HG02938 (cell line): ENCODE data around the gene ZNF487.
"Not testable (repeated sequence)": the region's sequence is repeated elsewhere in the genome, so short reads cannot be mapped to it uniquely, and the experiment has no call there.

ENCODE experiments used
- ATAC-seq: cut with Tn5 transposase; IDR thresholded peaks from one replicate; pipeline ENCODE4 v1.9.1; 2021; ENCODE audit warnings: mild to moderate bottlenecking, moderate library complexity; ENCODE audit not compliant: unreplicated experiment

The ZNF487 gene

DNA sequence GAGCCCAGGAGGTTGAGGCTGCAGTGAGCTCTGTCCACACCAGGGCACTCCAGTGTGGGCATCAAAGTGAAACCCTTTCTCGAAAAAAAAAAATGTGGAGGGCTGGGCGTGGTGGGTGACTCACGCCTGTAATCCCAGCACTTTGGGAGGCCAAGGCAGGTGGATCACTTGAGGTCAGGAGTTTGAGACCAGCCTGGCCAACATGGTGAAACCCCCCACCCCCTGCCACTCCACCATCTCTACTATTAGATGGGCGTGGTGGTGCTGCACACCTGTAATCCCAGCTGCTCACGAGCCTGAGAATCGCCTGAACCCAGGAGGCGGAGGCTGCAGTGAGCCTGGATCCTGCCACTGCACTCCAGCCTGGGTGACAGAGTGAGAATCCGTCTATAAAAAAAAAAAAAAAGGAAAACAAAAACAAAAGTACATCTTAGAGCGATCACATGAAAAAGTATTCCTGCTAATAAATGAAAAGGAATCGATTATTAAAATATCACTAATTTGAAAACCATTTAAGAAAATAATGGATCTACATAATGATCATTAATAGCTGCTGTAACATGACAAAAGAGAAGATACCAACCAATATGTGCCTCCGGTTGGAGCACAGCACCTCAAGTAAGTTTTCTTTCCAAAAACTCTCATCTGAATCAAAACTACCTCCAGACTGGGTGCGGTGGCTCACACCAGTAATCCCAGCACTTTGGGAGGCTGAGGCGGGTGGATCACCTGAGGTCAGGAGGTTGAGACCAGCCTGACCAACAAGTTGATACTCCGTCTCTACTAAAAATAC is 32.8 kb upstream of the ZNF487 start:
- no peak for ATAC-seq

DNA sequence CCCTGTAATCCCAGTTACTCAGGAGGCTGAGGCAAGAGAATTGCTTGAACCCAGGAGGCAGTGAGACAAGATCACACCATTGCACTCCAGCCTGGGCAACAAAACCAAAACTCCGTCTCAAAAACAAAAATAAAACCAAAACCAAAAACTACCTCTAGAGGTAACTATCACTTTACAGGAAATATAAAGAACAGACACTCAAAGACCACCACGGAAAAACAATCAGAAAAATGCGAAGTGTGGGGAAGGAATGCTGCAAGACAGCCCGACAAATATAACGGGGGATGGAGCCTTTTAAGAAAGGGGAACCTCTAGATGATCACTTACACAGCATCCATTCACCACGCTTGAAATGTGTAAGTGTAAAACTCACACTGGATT is 32.2 kb upstream of the ZNF487 start:
- ATAC-seq: no peak

DNA sequence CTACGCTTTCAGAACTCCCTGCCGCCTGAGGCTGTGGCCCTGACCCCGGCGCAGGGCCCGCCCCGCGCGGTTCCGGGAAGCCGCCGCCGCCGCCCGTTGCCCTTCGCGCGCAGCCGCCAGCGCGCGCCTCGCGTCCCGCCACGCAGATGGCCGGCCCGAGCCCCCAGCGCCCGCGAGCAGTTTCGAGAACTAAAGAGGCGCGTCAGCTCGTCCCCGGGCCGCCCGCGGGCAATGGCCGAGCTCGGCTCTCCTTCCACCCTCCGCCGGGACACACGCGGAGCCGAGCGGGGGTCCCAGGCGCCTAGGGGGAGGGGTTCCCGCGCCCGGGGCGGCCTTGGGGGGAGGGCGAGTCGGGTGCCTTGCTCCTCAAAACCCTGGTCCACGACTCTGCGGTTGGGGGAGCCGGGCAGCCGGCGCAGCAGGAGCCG is 29.7 kb upstream of the ZNF487 start:
- no peak for ATAC-seq

DNA sequence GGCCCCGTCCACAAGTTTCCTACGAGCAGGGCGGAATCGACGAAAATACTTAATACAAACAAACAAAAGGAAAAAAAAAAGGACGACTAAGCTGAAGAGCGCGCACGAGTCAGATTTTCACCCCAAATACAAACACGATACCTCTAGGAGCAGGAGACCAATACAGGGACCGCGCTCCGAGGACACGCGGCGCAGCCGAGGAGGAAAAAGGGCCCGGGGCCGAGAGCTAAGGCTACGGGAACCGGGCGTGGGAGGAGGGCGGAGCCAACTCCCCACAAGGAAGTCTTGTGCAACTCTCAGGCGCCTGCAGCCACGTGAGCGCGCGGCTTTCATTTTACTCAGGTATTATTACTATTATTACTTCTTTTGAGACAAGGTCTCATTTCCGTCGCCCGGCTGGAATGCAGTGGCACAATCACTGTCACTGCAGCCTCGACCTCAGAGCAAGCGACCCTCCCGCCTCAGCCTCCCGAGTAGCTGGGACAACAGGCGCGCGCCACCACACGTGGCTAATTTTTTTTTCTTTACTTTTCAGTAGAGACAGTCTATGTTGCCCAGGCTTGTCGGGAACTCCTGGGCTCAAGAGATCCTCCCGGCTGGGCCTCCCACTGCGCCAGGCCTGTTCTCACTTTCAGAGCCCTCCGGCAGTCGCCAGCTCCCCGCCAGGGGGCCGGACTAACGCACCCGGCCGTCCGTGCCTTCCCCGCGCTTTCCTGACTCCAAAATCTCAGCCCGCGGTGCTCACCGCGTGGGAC is 29.2 kb upstream of the ZNF487 start:
- ATAC-seq: peak; percentile 38

GRCh38 chr10:43408331-43408709 is 28.6 kb upstream of the ZNF487 start:
- ATAC-seq: no peak

GRCh38 chr10:43408710-43409384 is 28.1 kb upstream of the ZNF487 start, which contains the start of gene HNRNPF:
Gene HNRNPF, minus strand, starts transcription at chr10:43409186. Its CDS starts 21,302 bp downstream, at chr10:43387884.
- ATAC-seq: peak; percentile 56

GRCh38 chr10:43409385-43410109 is 27.4 kb upstream of the ZNF487 start:
- ATAC-seq: no peak

GRCh38 chr10:43410345-43410744 is 26.6 kb upstream of the ZNF487 start:
- ATAC-seq: no peak

DNA sequence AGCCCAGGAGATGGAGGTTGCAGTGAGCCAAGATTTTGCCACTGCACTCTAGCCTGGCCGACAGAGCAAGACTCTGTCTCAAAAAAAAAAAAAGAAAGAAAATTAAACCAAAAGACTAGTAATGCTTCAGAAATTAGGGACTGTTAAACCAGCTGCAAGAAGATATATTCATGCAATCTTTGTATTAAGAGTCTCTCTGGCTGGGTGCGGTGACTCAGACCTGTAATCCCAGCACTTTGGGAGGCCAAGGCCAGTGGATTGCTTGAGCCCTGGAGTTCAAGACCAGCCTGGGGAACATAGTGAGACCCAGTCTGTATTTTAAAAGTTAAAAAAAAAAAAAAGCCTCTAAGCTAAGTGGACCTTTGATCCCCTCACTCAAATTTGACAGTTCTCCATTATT is 25.4 kb upstream of the ZNF487 start:
- no peak for ATAC-seq

DNA sequence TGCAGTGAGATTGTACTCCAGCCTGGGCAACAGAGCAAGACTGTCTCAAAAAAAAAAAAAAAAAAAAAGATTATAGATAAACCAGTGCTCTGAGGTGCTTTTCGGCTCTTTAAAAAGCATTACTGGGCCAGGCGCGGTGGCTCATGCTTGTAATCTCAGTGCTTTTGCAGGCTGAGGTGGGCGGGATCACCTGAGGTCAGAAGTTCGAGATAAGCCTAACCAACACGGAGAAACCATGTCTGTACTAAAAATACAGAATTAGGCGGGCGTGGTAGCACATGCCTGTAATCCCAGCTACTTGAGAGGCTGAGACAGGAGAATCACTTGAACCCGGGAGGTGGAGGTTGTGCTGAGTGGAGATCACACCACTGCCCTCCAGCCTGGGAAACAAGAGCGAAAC is 21.4 kb upstream of the ZNF487 start:
- no peak for ATAC-seq

DNA sequence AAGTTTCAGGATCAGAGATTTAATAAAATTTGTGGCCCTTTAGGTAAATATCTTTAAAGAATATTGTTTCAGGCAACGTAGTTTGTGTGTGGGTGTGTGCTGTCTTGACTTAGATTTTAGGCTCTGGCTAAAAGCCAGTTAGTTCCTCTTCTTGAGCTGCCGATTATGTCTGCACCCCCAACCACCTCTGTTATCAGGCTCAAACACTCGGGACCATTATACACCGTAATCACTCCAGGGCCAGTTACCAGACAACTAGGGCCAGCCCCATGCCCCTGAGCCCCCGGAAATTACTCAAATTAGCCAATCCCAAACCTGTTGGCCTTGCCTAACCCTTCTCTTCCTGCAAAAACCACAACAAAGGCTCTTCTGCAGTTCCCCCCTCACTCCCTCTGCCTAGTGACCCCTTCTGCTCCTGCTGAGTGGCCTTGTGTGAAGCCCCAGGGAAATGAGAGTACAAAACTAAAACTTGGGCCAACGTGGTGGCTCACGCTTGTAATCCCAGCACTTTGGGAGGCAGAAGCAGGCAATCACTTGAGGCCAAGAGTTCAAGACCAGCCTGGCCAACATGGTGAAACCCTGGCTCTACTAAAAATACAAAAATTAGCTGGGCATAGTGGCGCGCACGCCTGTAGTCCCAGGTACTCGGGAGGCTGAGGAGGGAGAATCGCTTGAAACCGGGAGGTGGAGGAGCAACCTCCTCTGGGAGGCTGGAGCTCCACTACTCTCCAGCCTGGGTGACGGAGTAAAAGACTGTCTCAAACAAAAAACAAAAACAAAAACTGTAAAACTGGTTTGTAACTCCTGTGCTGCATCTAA is 18.8 kb upstream of the ZNF487 start:
- ATAC-seq: no peak

DNA sequence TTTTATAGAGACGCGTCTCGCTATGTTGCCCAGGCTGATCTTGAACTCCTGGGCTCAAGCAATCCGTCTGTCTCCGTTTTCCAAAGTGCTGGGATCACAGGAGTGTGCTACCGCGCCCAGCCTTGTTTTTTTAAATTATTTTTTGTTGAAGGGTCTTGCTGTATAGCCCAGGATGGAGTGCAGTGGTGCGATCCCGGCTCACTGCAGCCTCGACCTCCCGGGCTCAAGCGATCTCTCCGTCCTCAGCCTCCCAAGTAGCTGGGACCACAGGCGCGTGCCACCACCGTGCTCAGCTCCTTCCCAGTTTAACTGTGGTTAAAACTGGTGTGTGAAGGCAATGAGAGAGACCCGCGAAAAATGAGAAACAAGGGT is 16.9 kb upstream of the ZNF487 start:
- no peak for ATAC-seq

DNA sequence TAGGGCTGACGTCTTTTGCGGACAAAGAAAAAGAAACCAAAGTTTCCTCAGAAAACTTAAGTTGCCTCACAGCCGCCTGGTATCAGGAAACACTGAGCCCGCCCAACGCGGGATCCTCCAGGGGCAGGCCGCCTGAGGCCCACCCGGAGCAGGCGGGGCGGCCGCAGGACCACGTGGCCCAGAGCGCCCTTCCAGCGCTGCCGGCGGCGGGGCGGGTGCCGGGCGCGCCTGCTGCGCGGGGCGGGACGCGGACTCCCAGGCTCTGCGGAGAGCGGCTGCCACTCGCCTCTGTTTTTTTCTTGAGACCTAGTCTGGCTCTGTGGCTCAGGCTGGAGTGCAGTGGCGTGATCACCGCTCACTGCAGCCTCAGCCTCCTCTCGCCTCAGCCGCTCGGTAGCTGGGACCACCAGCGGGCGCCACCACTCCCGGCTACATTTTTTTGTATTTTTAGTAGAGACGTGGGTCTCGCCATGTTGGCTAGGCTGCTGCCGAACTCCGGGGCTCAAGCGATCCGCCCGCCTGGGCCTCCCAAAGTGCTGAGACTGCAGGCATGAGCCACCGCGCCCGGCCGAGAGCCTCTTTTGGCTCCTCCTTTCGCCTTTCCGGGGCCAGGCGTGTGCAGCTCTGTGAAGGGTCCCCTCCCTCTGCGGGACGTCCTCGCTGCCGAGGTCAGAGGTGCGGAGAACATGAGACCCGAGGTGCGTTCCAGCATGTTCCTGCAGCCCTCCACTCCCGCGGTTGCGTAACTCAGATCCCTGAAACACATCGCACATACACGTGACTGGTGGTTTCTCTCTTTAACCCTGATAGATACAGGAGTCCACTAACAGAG is 16.3 kb upstream of the ZNF487 start:
- ATAC-seq: peak; percentile 76

- ATAC-seq: no peak
Measured at GRCh38 chr10:43421201-43421507, 15.8 kb upstream of the ZNF487 start.

DNA sequence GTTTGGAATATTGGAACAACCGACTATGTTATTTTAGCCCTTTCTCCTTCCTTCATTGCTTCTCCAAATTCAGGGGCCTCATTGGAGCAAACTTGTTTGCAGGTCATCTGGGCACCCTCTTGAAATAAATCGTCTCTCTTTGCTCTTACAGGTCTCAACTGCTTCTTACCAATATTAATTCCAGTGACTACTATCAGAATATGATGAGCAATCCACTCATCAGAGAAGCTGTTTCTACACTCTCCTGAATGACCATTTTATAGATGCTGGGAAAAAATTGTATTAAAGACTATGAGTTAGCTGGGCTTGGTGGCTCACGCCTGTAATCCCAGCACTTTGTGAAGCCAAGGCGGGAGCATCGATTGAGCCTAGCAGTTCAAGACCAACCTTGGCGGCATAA is 15.4 kb upstream of the ZNF487 start:
- ATAC-seq: no peak

- not testable (repeated sequence) for ATAC-seq
Measured at GRCh38 chr10:43421944-43422343, 15.0 kb upstream of the ZNF487 start.

- ATAC-seq: no peak
Measured at GRCh38 chr10:43424416-43424815, 12.5 kb upstream of the ZNF487 start.

- not testable (repeated sequence) for ATAC-seq
Measured at GRCh38 chr10:43426476-43426875, 10.4 kb upstream of the ZNF487 start.

DNA sequence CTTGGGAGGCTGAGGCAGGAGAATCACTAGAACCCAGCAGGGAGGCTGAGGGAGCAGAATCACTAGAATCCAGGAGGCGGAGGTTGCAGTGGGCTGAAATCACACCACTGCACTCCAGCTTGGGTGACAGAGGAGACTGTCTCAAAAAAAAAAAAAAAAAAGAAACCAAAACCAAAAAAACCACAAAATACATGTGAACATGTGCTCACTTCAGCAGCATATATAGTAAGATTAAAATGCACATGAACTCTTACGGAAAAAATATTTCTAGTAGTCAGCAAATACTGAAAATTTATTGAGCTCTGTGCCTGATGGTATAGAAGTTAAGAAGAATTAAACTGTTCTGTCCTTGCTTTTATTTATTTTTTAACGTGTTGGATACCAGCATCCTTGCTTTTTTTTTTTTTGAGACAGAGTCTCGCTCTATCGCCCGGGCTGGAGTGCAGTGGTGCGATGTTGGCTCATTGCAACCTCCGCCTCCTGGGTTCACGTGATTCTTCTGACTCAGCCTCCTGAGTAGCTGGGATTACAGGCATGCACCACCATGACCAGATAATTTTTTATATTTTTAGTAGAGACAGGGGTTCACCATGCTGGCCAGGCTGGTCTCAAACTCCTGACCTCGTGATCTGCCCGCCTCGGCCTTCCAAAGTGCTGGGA is 9.6 kb upstream of the ZNF487 start:
- ATAC-seq: no peak
